Measurements from ENCODE around the gene CELF4. TPM values are rescaled to one million over a fixed set of nuclear protein-coding genes. Genes with fewer than 3 reads are reported as not detected.

Gene CELF4
- total RNA-seq, 1 experiment from 2014 or later, result 0.40 TPM

DNA sequence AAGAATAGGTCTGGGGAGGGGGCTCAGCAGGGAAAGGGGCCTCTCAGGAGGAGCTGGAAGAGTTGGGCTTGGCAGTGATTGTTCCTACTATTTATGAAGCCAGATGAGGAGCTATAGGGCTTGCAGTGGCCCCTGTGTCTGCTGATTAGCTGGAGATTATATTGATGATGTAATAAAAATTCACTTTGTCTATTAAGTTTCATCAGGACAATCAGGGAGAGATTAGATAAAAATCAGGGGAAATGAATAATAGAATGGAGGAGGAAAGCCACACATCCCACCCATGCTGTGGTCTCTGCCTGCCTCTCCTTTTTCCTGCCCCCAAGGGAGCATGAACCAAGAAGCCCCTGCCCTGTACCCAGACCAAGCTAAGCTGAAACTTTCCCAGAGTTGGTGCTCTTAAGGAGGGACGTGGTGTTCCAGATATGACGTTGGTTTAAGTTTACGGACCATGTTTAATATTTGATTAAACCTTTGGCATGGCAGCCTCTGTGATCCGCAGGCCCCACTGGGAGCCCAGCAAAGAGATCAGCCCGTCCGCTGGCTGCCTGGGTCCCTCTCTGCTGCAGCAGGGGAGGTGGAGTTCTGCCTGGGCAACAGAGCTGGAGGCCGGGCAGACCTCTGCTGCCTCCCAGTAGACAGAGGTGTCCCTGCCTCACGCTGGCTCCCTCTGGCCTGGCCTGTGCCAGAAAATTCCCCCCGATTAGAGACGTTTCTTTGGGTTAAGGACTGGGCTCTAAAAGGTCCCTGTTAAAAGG, 15.3 kb downstream of the CELF4 start:
- POLR2A ChIA-PET (ENCODE audit: unreplicated experiment), result no interaction called here
- TF ChIP-seq, protein P1, sequence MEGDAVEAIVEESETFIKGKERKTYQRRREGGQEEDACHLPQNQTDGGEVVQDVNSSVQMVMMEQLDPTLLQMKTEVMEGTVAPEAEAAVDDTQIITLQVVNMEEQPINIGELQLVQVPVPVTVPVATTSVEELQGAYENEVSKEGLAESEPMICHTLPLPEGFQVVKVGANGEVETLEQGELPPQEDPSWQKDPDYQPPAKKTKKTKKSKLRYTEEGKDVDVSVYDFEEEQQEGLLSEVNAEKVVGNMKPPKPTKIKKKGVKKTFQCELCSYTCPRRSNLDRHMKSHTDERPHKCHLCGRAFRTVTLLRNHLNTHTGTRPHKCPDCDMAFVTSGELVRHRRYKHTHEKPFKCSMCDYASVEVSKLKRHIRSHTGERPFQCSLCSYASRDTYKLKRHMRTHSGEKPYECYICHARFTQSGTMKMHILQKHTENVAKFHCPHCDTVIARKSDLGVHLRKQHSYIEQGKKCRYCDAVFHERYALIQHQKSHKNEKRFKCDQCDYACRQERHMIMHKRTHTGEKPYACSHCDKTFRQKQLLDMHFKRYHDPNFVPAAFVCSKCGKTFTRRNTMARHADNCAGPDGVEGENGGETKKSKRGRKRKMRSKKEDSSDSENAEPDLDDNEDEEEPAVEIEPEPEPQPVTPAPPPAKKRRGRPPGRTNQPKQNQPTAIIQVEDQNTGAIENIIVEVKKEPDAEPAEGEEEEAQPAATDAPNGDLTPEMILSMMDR (conservative IDR thresholded peaks at IDR 0.05; ENCODE audit: low read depth, low read length), result no peak
- no peak for TF ChIP-seq EZH2phosphoT487 (IDR thresholded peaks at IDR 0.05; ENCODE audit: borderline replicate concordance, low read length)
- no peak for TF ChIP-seq EZH2 (IDR thresholded peaks at IDR 0.05; ENCODE audit: low read length, unreplicated experiment)

DNA sequence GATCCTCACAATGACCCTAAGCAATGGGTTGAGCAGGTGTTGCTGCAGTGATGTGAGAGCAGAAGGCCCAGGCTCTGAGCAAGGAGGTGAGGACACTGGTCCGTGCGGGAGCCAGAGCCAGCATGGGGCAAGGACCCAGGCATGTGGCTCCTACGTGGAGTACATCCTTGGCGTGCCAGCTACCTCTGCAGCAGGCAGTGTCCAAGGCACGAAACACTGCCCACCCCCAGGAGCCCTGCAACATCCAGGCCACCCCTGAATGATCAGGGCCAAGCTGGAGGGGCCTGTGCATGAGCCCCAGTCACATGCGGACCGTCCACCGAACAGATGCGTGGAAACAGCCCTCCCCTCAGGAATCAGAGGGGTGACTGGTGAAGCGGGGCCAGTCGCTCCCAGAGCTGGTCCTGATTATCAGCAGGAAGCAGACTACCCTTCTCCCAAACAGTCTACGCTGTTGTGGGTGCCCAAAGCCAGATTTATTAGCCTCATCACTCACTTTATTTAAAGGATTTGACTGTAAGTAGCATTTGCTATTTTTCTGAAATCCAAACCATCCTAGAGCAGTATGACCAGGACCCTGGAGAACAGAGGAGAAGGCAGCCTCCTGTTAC, 16.8 kb downstream of the CELF4 start:
- DNase-seq, result no peak
- BruUV-seq (replicated peaks), result no TSS peak
- intact Hi-C loops (cut with micrococcal nuclease), result no loop called here

More for the DNA sequence above, 15.3 kb downstream of the CELF4 start:
- no TSS peak for BruUV-seq (replicated peaks)
- DNase-seq (no peak), ATAC-seq (no peak)
- Histone ChIP-seq H3K27me3 (ENCODE audit: low read length) (0 out of 2 replicates have a peak, but pooled peaks cover 3% of the 10 kb centered on the region), H3K79me2 (ENCODE audit: low read length) (no peaks in the 10 kb centered on the region), H3K9me2 (replicated peaks; ENCODE audit: low read length) (no peaks in the 10 kb centered on the region), H3K9ac (ENCODE audit: low read length) (no peak overlapping the region), H3K9me3 (ENCODE audit: low read length) (no peaks in the 10 kb centered on the region), H3K4me2 (ENCODE audit: low read length) (no peak overlapping the region), H3F3A (ENCODE audit: low read length, unreplicated experiment) (no peaks in the 10 kb centered on the region), H3K4me1 (ENCODE audit: insufficient read depth, low read length) (no peaks in the 10 kb centered on the region), H2AFZ (ENCODE audit: low read length) (no peak overlapping the region), H3K4me3 (ENCODE audit: low read length) (no peak overlapping the region), H3K27ac (ENCODE audit: low read length) (no peak overlapping the region), H4K20me1 (ENCODE audit: low read length) (no peaks in the 10 kb centered on the region), H3K36me3 (ENCODE audit: low read depth, low read length) (no peaks in the 10 kb centered on the region)
- CTCF ChIA-PET, result no interaction called here
- intact Hi-C loops (cut with micrococcal nuclease), result no loop called here

More for the DNA sequence above, 16.8 kb downstream of the CELF4 start:
- TF ChIP-seq EZH2 (IDR thresholded peaks at IDR 0.05; ENCODE audit: low read length, unreplicated experiment) (no peak), EZH2phosphoT487 (IDR thresholded peaks at IDR 0.05; ENCODE audit: borderline replicate concordance, low read length) (no peak)
- TF ChIP-seq, protein P1 (conservative IDR thresholded peaks at IDR 0.05; ENCODE audit: low read depth, low read length), result no peak
- Histone ChIP-seq H3K9ac (ENCODE audit: low read length) (no peak overlapping the region), H3F3A (ENCODE audit: low read length, unreplicated experiment) (no peaks in the 10 kb centered on the region), H3K4me1 (ENCODE audit: insufficient read depth, low read length) (no peaks in the 10 kb centered on the region), H2AFZ (ENCODE audit: low read length) (no peak overlapping the region), H3K4me3 (ENCODE audit: low read length) (no peak overlapping the region), H4K20me1 (ENCODE audit: low read length) (no peaks in the 10 kb centered on the region), H3K36me3 (ENCODE audit: low read depth, low read length) (no peaks in the 10 kb centered on the region), H3K79me2 (ENCODE audit: low read length) (no peaks in the 10 kb centered on the region), H3K4me2 (ENCODE audit: low read length) (no peak overlapping the region), H3K27me3 (ENCODE audit: low read length) (0 out of 2 replicates have a peak, but pooled peaks cover 3% of the 10 kb centered on the region), H3K27ac (ENCODE audit: low read length) (no peak overlapping the region), H3K9me2 (replicated peaks; ENCODE audit: low read length) (no peaks in the 10 kb centered on the region), H3K9me3 (ENCODE audit: low read length) (no peaks in the 10 kb centered on the region)
- ChIA-PET CTCF (no interaction called here), POLR2A (ENCODE audit: unreplicated experiment) (no interaction called here)
- ATAC-seq, result no peak

All from PC-3 (cell line).